HG03378 (cell line): ENCODE results near the gene USP10.
"Not testable (repeated sequence)": the region's sequence is repeated elsewhere in the genome, so short reads cannot be mapped to it uniquely, and the experiment has no call there.

Experiments
- ATAC-seq: cut with Tn5 transposase; IDR thresholded peaks from one replicate; pipeline ENCODE4 v1.9.1; 2021; ENCODE audit warnings: mild to moderate bottlenecking, moderate library complexity; ENCODE audit not compliant: unreplicated experiment

USP10 gene

GRCh38 chr16:84724606-84725309, 25.0 kb downstream of the USP10 start:
- ATAC-seq = no peak

GRCh38 chr16:84725481-84726078, 25.8 kb downstream of the USP10 start:
- no peak for ATAC-seq

- no peak for ATAC-seq
Observed at GRCh38 chr16:84726079-84726668, 26.4 kb downstream of the USP10 start.

- no peak for ATAC-seq
Observed at GRCh38 chr16:84726669-84727467, 27.1 kb downstream of the USP10 start.

GRCh38 chr16:84728853-84729424, 29.1 kb downstream of the USP10 start:
- ATAC-seq = no peak

- no peak for ATAC-seq
Observed at GRCh38 chr16:84729716-84730320, 30.0 kb downstream of the USP10 start.

- ATAC-seq = no peak
Observed at GRCh38 chr16:84730406-84731106, 30.8 kb downstream of the USP10 start.

- not testable (repeated sequence) for ATAC-seq
Observed at GRCh38 chr16:84732332-84732673, 32.5 kb downstream of the USP10 start.

- ATAC-seq = no peak
Observed at GRCh38 chr16:84732674-84733352, 33.0 kb downstream of the USP10 start.

GRCh38 chr16:84735849-84736586, 36.2 kb downstream of the USP10 start:
- no peak for ATAC-seq

GRCh38 chr16:84737192-84738011, 37.6 kb downstream of the USP10 start:
- no peak for ATAC-seq

GRCh38 chr16:84738255-84739038, 38.6 kb downstream of the USP10 start:
- peak; percentile 67 for ATAC-seq

GRCh38 chr16:84739349-84740124, 39.7 kb downstream of the USP10 start:
- no peak for ATAC-seq

- ATAC-seq = no peak
Observed at GRCh38 chr16:84740596-84741116, 40.9 kb downstream of the USP10 start.

GRCh38 chr16:84741340-84741830, 41.6 kb downstream of the USP10 start:
- ATAC-seq = no peak

- no peak for ATAC-seq
Observed at GRCh38 chr16:84742641-84743092, 42.9 kb downstream of the USP10 start.
